H9 (cell line): ENCODE data around the gene NAXD. TPM values are rescaled to one million over a fixed set of nuclear protein-coding genes. Genes with fewer than 3 reads are reported as not detected.

Source experiments
- DNase-seq: peaks from one replicate; pipeline ENCODE4 v3.0.0-alpha.2; 2017
- H2AFZ ChIP-seq: one replicate; pipeline ENCODE4 v1.6.1; 2013; ENCODE audit warnings: mild to moderate bottlenecking, low read length, control low read depth, moderate library complexity
- H2AK5ac ChIP-seq: 2 replicates; pipeline ENCODE4 v1.6.1; 2013; ENCODE audit warnings: low read length, control low read depth, mixed read lengths; ENCODE audit not compliant: insufficient read length
- H2BK120ac ChIP-seq: one replicate; pipeline ENCODE4 v1.6.1; 2013; ENCODE audit warnings: low read depth, mild to moderate bottlenecking, low read length, control low read depth, inconsistent platforms; ENCODE audit not compliant: poor library complexity, severe bottlenecking
- H2BK12ac ChIP-seq: 2 replicates; pipeline ENCODE4 v1.6.1; 2013; ENCODE audit warnings: low read length, control low read depth, mixed read lengths, low read depth; ENCODE audit not compliant: insufficient read length
- H2BK15ac ChIP-seq: 2 replicates; pipeline ENCODE4 v1.6.1; 2013; ENCODE audit warnings: low read depth, low read length, control low read depth
- H2BK20ac ChIP-seq: one replicate; pipeline ENCODE4 v1.6.1; 2013; ENCODE audit warnings: low read depth, mild to moderate bottlenecking, low read length, control low read depth, inconsistent platforms; ENCODE audit not compliant: poor library complexity, severe bottlenecking
- H2BK5ac ChIP-seq: 2 replicates; pipeline ENCODE4 v1.6.1; 2013; ENCODE audit warnings: low read length, control low read depth, mixed read lengths; ENCODE audit not compliant: insufficient read length
- H3K14ac ChIP-seq: 2 replicates; pipeline ENCODE4 v1.6.1; 2013; ENCODE audit warnings: low read length, control low read depth; ENCODE audit not compliant: insufficient read depth
- H3K18ac ChIP-seq: 2 replicates; pipeline ENCODE4 v1.6.1; 2013; ENCODE audit warnings: low read depth, mild to moderate bottlenecking, mixed read lengths, low read length, control low read depth; ENCODE audit not compliant: insufficient read length
- H3K23ac ChIP-seq: 2 replicates; pipeline ENCODE4 v1.6.1; 2013; ENCODE audit warnings: low read length, control low read depth, mixed read lengths, low read depth; ENCODE audit not compliant: insufficient read length
- H3K23me2 ChIP-seq: 2 replicates; pipeline ENCODE4 v1.6.1; 2013; ENCODE audit warnings: low read depth, mild to moderate bottlenecking, mixed read lengths, low read length, control low read depth; ENCODE audit not compliant: insufficient read length, poor library complexity, severe bottlenecking
- H3K27ac ChIP-seq: 2 replicates; pipeline ENCODE4 v1.5.1; 2013; ENCODE audit warnings: low read length, control low read depth, mixed read lengths, low read depth; ENCODE audit not compliant: insufficient read length
- H3K27me3 ChIP-seq: 2 replicates; pipeline ENCODE4 v1.6.1; 2013; ENCODE audit warnings: low read length, control low read depth, inconsistent platforms; ENCODE audit not compliant: insufficient read depth
- H3K4ac ChIP-seq: 2 replicates; pipeline ENCODE4 v1.6.1; 2013; ENCODE audit warnings: low read depth, mild to moderate bottlenecking, control low read depth, inconsistent platforms, low read length, moderate library complexity
- H3K4me1 ChIP-seq: 2 replicates; pipeline ENCODE4 v1.6.1; 2013; ENCODE audit warnings: low read length, control low read depth, inconsistent platforms; ENCODE audit not compliant: insufficient read depth
- H3K4me2 ChIP-seq: 2 replicates; pipeline ENCODE4 v1.6.1; 2013; ENCODE audit warnings: low read length, control low read depth, mixed read lengths; ENCODE audit not compliant: insufficient read length, insufficient read depth
- H3K56ac ChIP-seq: 2 replicates; pipeline ENCODE4 v1.6.1; 2013; ENCODE audit warnings: low read depth, mild to moderate bottlenecking, mixed read lengths, low read length, control low read depth; ENCODE audit not compliant: insufficient read length
- H3K79me1 ChIP-seq: 2 replicates; pipeline ENCODE4 v1.6.1; 2013; ENCODE audit warnings: low read depth, mild to moderate bottlenecking, moderate library complexity, low read length, control low read depth, inconsistent platforms; ENCODE audit not compliant: insufficient read depth, poor library complexity, severe bottlenecking
- H3K79me2 ChIP-seq: 2 replicates; pipeline ENCODE4 v1.6.1; 2013; ENCODE audit warnings: low read length, control low read depth, inconsistent platforms; ENCODE audit not compliant: insufficient read depth
- H3K9ac ChIP-seq: 2 replicates; pipeline ENCODE4 v1.6.1; 2013; ENCODE audit warnings: low read length, control low read depth, mixed read lengths; ENCODE audit not compliant: insufficient read length; ENCODE audit errors: extremely low read depth
- H3K9me3 ChIP-seq: one replicate; pipeline ENCODE4 v1.6.1; 2013; ENCODE audit warnings: low read depth, low read length, inconsistent platforms; ENCODE audit not compliant: control insufficient read depth
- H3T11ph ChIP-seq: one replicate; pipeline ENCODE4 v1.6.1; 2013; ENCODE audit warnings: mild to moderate bottlenecking, low read length, control low read depth, inconsistent platforms
- H4K20me1 ChIP-seq: one replicate; pipeline ENCODE4 v1.6.1; 2013; ENCODE audit not compliant: control insufficient read depth, insufficient read length, insufficient read depth
- H4K5ac ChIP-seq: 2 replicates; pipeline ENCODE4 v1.6.1; 2013; ENCODE audit warnings: low read depth, mild to moderate bottlenecking, mixed read lengths, low read length, control low read depth; ENCODE audit not compliant: insufficient read length
- H4K8ac ChIP-seq: replicated peaks from 2 replicates; pipeline ENCODE4 v1.6.1; 2013; ENCODE audit warnings: low read length, control low read depth, mixed read lengths, low read depth; ENCODE audit not compliant: insufficient read length
- H4K91ac ChIP-seq: 2 replicates; pipeline ENCODE4 v1.6.1; 2013; ENCODE audit warnings: low read depth, mild to moderate bottlenecking, moderate library complexity, mixed read lengths, low read length, control low read depth; ENCODE audit not compliant: insufficient read length
- H3K27ac Mint-ChIP-seq, 3 experiments: 2 replicates in 2 of 3; 3 replicates in 1 of 3; pipeline ENCODE4 v1.8.0; 2020 to 2021; ENCODE audit warnings: mixed read lengths in 3 of 3, mild to moderate bottlenecking in 1 of 3, moderate library complexity in 1 of 3
- H3K27me3 Mint-ChIP-seq: 2 replicates; pipeline ENCODE4 v1.8.0; 2021; ENCODE audit warnings: low read depth, mild to moderate bottlenecking, moderate library complexity, mixed read lengths
- H3K36me3 Mint-ChIP-seq, 3 experiments: 2 replicates in 2 of 3; 3 replicates in 1 of 3; pipeline ENCODE4 v1.8.0; 2020 to 2021; ENCODE audit warnings: low read depth in 3 of 3, mixed read lengths in 3 of 3; ENCODE audit not compliant: insufficient read depth in 1 of 3
- H3K4me1 Mint-ChIP-seq, 2 experiments: 2 replicates each; pipeline ENCODE4 v1.8.0; 2020; ENCODE audit warnings: mixed read lengths in 2 of 2
- H3K4me3 Mint-ChIP-seq, 2 experiments: 2 replicates in 1 of 2; 3 replicates in 1 of 2; pipeline ENCODE4 v1.8.0; 2020 to 2021; ENCODE audit warnings: mild to moderate bottlenecking in 2 of 2, mixed read lengths in 2 of 2, moderate library complexity in 1 of 2
- H3K9me3 Mint-ChIP-seq, 2 experiments: 2 replicates in 1 of 2; 3 replicates in 1 of 2; pipeline ENCODE4 v1.8.0; 2020; ENCODE audit warnings: mild to moderate bottlenecking in 2 of 2, mixed read lengths in 2 of 2, moderate library complexity in 1 of 2
- CTCF ChIP-seq: fragments of 200-600 bp; sonication (generic); conservative IDR thresholded peaks from 3 replicates; pipeline ENCODE4 v1.8.0; 2021; ENCODE audit warnings: antibody characterized with exemption, mild to moderate bottlenecking
- WGBS: extraction: QIAGEN DNeasy Blood & Tissue Kit; methylation state at CpG from one replicate; pipeline ENCODE4 v1.1.7; 2013; ENCODE audit warnings: missing lambda C conversion rate, low lambda C conversion rate, mixed read lengths; ENCODE audit not compliant: insufficient read length; ENCODE audit errors: extremely low coverage; 5-methylcytosine and 5-hydroxymethylcytosine counted together
- total RNA-seq: library from RNA; stranded (reverse); gene quantifications from 2 replicates; pipeline ENCODE4 v1.2.1, GENCODE V29; 2021

Gene NAXD
- total RNA-seq, 1 experiment from 2014 or later = 25.5 TPM

DNA sequence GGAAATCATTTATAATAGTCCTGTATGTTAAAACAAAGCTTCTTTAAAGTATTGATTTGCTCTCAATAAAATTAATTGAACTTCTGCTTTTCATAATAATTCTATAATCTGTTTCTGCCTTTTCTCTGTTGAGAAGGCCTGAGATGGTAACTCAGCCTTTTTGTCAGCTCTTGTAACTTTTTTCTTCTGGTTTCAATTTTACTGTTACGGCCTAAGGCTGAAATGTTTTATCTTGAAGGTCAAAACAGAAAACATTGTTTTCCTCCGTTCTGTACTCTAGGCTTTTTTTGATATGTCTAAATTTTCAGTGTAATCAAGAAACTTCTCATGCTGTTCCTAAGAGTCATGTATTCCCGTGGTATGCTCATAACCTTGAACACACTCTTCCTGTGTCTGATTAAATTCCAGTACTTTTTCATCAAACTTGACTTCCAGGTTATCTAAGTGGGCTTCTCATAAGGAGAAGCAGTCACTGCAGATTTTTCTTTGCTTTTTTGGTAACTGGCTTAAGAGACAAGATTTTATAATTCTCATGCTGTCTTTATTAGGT, 7.6 kb upstream of the NAXD start:
- H3K27me3 Mint-ChIP-seq = peaks cover 19% of the 10 kb centered on the region
- H2AK5ac ChIP-seq = no peak overlapping the region

More for the DNA sequence above, 7.6 kb upstream of the NAXD start:
- Mint-ChIP-seq H3K4me1 (peaks cover 13 to 16% of the 10 kb centered on the region in 2 experiments), H3K36me3 (peaks cover 0 to 6% (median 5%) of the 10 kb centered on the region in 3 experiments; a peak in 1 of 7 replicates), H3K27ac (no peak overlapping the region), H3K9me3 (peaks cover 10 to 11% of the 10 kb centered on the region in 2 experiments; a peak in 4 of 5 replicates), H3K4me3 (no peak overlapping the region)
- H3K4me1 ChIP-seq = no peaks in the 10 kb centered on the region
- no peak overlapping the region for H3K9ac ChIP-seq
- H2BK120ac ChIP-seq = no peak overlapping the region
- no peak overlapping the region for H4K8ac ChIP-seq
- H4K20me1 ChIP-seq = no peaks in the 10 kb centered on the region
- H3K9me3 ChIP-seq = no peaks in the 10 kb centered on the region
- H3K79me2 ChIP-seq = no peaks in the 10 kb centered on the region
- H2AFZ ChIP-seq = no peak overlapping the region
- no CpG with 5 or more reads among the region's 3 CpGs for WGBS
- no peak overlapping the region for H3K4ac ChIP-seq
- DNase-seq = no peak
- H3K27ac ChIP-seq = no peak overlapping the region
- no peaks in the 10 kb centered on the region for H3K79me1 ChIP-seq
- H2BK12ac ChIP-seq = no peak overlapping the region
- H3K27me3 ChIP-seq = no peaks in the 10 kb centered on the region
- no peak overlapping the region for H2BK20ac ChIP-seq
- no peak overlapping the region for H3K23ac ChIP-seq
- TF ChIP-seq CTCF = no peak
- no peak overlapping the region for H3K14ac ChIP-seq
- H2BK15ac ChIP-seq = no peak overlapping the region
- no peak overlapping the region for H3K4me2 ChIP-seq
- H3K23me2 ChIP-seq = no peaks in the 10 kb centered on the region
- no peak overlapping the region for H4K91ac ChIP-seq
- no peak overlapping the region for H3K56ac ChIP-seq
- H4K5ac ChIP-seq = no peak overlapping the region
- H2BK5ac ChIP-seq = no peak overlapping the region
- no peak overlapping the region for H3K18ac ChIP-seq
- no peak overlapping the region for H3T11ph ChIP-seq
